Suprapubic skin (tissue), 4 donors: ENCODE measurements around the gene SFSWAP.
"Not testable (repeated sequence)": the region's sequence is repeated elsewhere in the genome, so short reads cannot be mapped to it uniquely, and the experiment has no call there.

ENCODE experiments used
- CTCF ChIP-seq, 2 donors: fragments of 200-600 bp in 1 of 2; fragments of 450-650 bp in 1 of 2; sonication (generic) in 1 of 2; IDR thresholded peaks; one replicate each; pipeline ENCODE4 v1.5.1; 2016 to 2019; ENCODE audit warnings: antibody characterized with exemption in 2 of 2, mild to moderate bottlenecking in 1 of 2, moderate library complexity in 1 of 2
- POLR2A ChIP-seq, 2 donors: fragments of 450-650 bp; IDR thresholded peaks; one replicate each; pipeline ENCODE4 v1.6.1; 2017; ENCODE audit warnings: antibody characterized with exemption in 2 of 2, mild to moderate bottlenecking in 2 of 2, moderate library complexity in 2 of 2
- POLR2AphosphoS5 ChIP-seq, 3 donors: sonication (generic); formaldehyde crosslinking; IDR thresholded peaks; one replicate each; pipeline ENCODE4 v1.6.1; 2017; ENCODE audit warnings: antibody characterized with exemption in 3 of 3

GRCh38 chr12:131742761-131743160, 31.9 kb downstream of the SFSWAP start:
- not testable (repeated sequence) for TF ChIP-seq POLR2AphosphoS5, CTCF, POLR2A (IDR thresholded peaks at IDR 0.05)
